HCT116 (cell line): ENCODE data around the gene FRK. TPM values are rescaled to one million over a fixed set of nuclear protein-coding genes. Genes with fewer than 3 reads are reported as not detected.

ENCODE experiments used
- ATAC-seq: fragments of 200-7000 bp; cut with Tn5 transposase; 2 replicates; pipeline ENCODE4 v1.9.1; 2020; ENCODE audit warnings: mild to moderate bottlenecking, moderate library complexity
- BruUV-seq: library from RNA; stranded (reverse); fragments of 400-500 nt; replicated peaks from 2 replicates; lab custom pipeline; 2021; lab: Mats Ljungman, UMichigan
- CTCF ChIA-PET: fragments of 300-600 bp; sonication (Branson Sonifier 250); formaldehyde crosslinking; loops from one replicate; lab custom pipeline; 2021; ENCODE audit warnings: antibody characterized with exemption; lab: Charles Lee
- POLR2A ChIA-PET: fragments of 300-600, 350-600 bp; sonication (Branson Sonifier 250); formaldehyde crosslinking; loops from one replicate; lab custom pipeline; 2021; ENCODE audit warnings: antibody characterized with exemption; lab: Charles Lee
- RAD21 ChIA-PET, 2 experiments: fragments of 300-600 bp; sonication (Branson Sonifier 250); formaldehyde crosslinking; loops; one replicate each; lab custom pipeline; 2023; ENCODE audit warnings: low total read pairs in 2 of 2; ENCODE audit not compliant: uncharacterized antibody in 2 of 2, unreplicated experiment in 2 of 2, low non-redundant PET in 1 of 2; lab: Charles Lee
- DNase-seq: peaks from one replicate; pipeline ENCODE4 v3.0.0-alpha.2; 2010; ENCODE audit warnings: low read depth, low spot score
- H2AFZ ChIP-seq: fragments of 200-600 bp; shearing (Covaris generic), sonication (generic); 2 replicates; pipeline ENCODE4 v1.6.1; 2017; ENCODE audit warnings: low read depth, mixed run types, mixed read lengths, antibody characterized with exemption, low read length; ENCODE audit not compliant: poor library complexity, severe bottlenecking
- H3K27ac ChIP-seq: 2 replicates; pipeline ENCODE4 v1.5.1; 2012; ENCODE audit warnings: low read depth, low read length
- H3K27me3 ChIP-seq: fragments of 200-600 bp; sonication (generic); 2 replicates; pipeline ENCODE4 v1.6.1; 2016; ENCODE audit warnings: mixed run types, low read length, mixed read lengths; ENCODE audit not compliant: insufficient read depth
- H3K36me3 ChIP-seq, 2 experiments: fragments of 200-500 bp in 1 of 2; fragments of 200-600 bp in 1 of 2; sonication (Bioruptor generic) in 1 of 2; sonication (generic) in 1 of 2; 2 replicates each; pipeline versions ENCODE4 v1.5.1 to v1.6.1; 2014 to 2016; ENCODE audit warnings: low read length in 2 of 2, inconsistent platforms in 1 of 2, mixed read lengths in 1 of 2, mixed run types in 1 of 2; ENCODE audit not compliant: insufficient read depth in 2 of 2, control insufficient read depth in 1 of 2
- H3K4me1 ChIP-seq, 2 experiments: fragments of 200-600 bp in 1 of 2; sonication (generic) in 1 of 2; 2 replicates each; pipeline versions ENCODE4 v1.5.1 to v1.6.1; 2012 to 2017; ENCODE audit warnings: low read length in 2 of 2, inconsistent platforms in 1 of 2, mild to moderate bottlenecking in 1 of 2, mixed read lengths in 1 of 2, mixed run types in 1 of 2, moderate library complexity in 1 of 2; ENCODE audit not compliant: insufficient read depth in 2 of 2, control insufficient read depth in 1 of 2
- H3K4me2 ChIP-seq: fragments of 200-600 bp; sonication (generic); 2 replicates; pipeline ENCODE4 v1.6.1; 2017; ENCODE audit warnings: mixed run types, low read length, mixed read lengths
- H3K4me3 ChIP-seq, 2 experiments: fragments of 200-600 bp in 1 of 2; sonication (generic) in 1 of 2; replicated peaks in 1 of 2; 2 replicates each; pipeline ENCODE4 v1.5.1; 2011 to 2016; ENCODE audit warnings: low read length in 2 of 2, control low read depth in 1 of 2, low read depth in 1 of 2, mild to moderate bottlenecking in 1 of 2, mixed read lengths in 1 of 2, mixed run types in 1 of 2
- H3K79me2 ChIP-seq: fragments of 200-600 bp; sonication (generic); 2 replicates; pipeline ENCODE4 v1.6.1; 2017; ENCODE audit warnings: mild to moderate bottlenecking, mixed run types, low read length, moderate library complexity, mixed read lengths; ENCODE audit not compliant: insufficient read depth
- H3K9ac ChIP-seq: fragments of 200-600 bp; sonication (generic); 2 replicates; pipeline ENCODE4 v1.6.1; 2016; ENCODE audit warnings: low read length, mixed read lengths
- H3K9me2 ChIP-seq: fragments of 200-600 bp; sonication (generic), shearing (Covaris generic); 2 replicates; pipeline ENCODE4 v1.6.1; 2017; ENCODE audit warnings: mixed run types, mild to moderate bottlenecking, moderate library complexity; ENCODE audit not compliant: insufficient read depth
- H3K9me3 ChIP-seq, 2 experiments: fragments of 200-500 bp in 1 of 2; fragments of 200-600 bp in 1 of 2; sonication (Bioruptor generic) in 1 of 2; sonication (generic) in 1 of 2; 2 replicates each; pipeline ENCODE4 v1.6.1; 2014 to 2017; ENCODE audit warnings: low read length in 2 of 2, mixed read lengths in 2 of 2, inconsistent platforms in 1 of 2, low read depth in 1 of 2, mild to moderate bottlenecking in 1 of 2, mixed run types in 1 of 2, moderate library complexity in 1 of 2; ENCODE audit not compliant: control insufficient read depth in 1 of 2, insufficient read depth in 1 of 2
- H4K20me1 ChIP-seq: fragments of 200-600 bp; sonication (generic), shearing (Covaris generic); 2 replicates; pipeline ENCODE4 v1.6.1; 2017; ENCODE audit warnings: mixed run types, mild to moderate bottlenecking, moderate library complexity; ENCODE audit not compliant: insufficient read depth
- ATF3 ChIP-seq: IDR thresholded peaks from 2 replicates; pipeline ENCODE4 v1.6.1; 2012
- CEBPB ChIP-seq: IDR thresholded peaks from 2 replicates; pipeline ENCODE4 v1.6.1; 2012; ENCODE audit warnings: low read depth
- EGR1 ChIP-seq: IDR thresholded peaks from 2 replicates; pipeline ENCODE4 v1.6.1; 2012; ENCODE audit warnings: low read depth
- ELF1 ChIP-seq: IDR thresholded peaks from 2 replicates; pipeline ENCODE4 v1.6.1; 2012; ENCODE audit warnings: low read depth, borderline replicate concordance
- EZH2 ChIP-seq: fragments of 200-600 bp; sonication (generic); IDR thresholded peaks from 2 replicates; pipeline ENCODE4 v1.6.1; 2017; ENCODE audit warnings: antibody characterized with exemption, mixed run types
- FOSL1 ChIP-seq: IDR thresholded peaks from 2 replicates; pipeline ENCODE4 v1.6.1; 2012; ENCODE audit warnings: low read depth
- JUND ChIP-seq: IDR thresholded peaks from 2 replicates; pipeline ENCODE4 v1.6.1; 2012
- MAX ChIP-seq: IDR thresholded peaks from 2 replicates; pipeline ENCODE4 v1.6.1; 2012
- POLR2A ChIP-seq: IDR thresholded peaks from 2 replicates; pipeline ENCODE4 v1.7.0; 2011; ENCODE audit warnings: borderline replicate concordance; ENCODE audit not compliant: insufficient read depth, insufficient read length; ENCODE audit errors: extremely low read depth
- POLR2AphosphoS5 ChIP-seq: IDR thresholded peaks from 2 replicates; pipeline ENCODE4 v1.6.1; 2011; ENCODE audit warnings: mild to moderate bottlenecking, low read depth, low read length, moderate library complexity
- RAD21 ChIP-seq: IDR thresholded peaks from 2 replicates; pipeline ENCODE4 v1.6.1; 2012; ENCODE audit warnings: low read depth, mild to moderate bottlenecking
- REST ChIP-seq: IDR thresholded peaks from 2 replicates; pipeline ENCODE4 v1.6.1; 2012; ENCODE audit warnings: low read depth
- SIN3A ChIP-seq: IDR thresholded peaks from 2 replicates; pipeline ENCODE4 v1.6.1; 2012; ENCODE audit warnings: low read depth
- SP1 ChIP-seq: IDR thresholded peaks from 2 replicates; pipeline ENCODE4 v1.6.1; 2012; ENCODE audit warnings: low read depth
- SRF ChIP-seq: IDR thresholded peaks from 2 replicates; pipeline ENCODE4 v1.6.1; 2012; ENCODE audit warnings: low read depth
- TCF7L2 ChIP-seq: IDR thresholded peaks from 2 replicates; pipeline ENCODE4 v1.7.0; 2011; ENCODE audit warnings: borderline replicate concordance, inconsistent platforms; ENCODE audit not compliant: insufficient read depth, insufficient read length; ENCODE audit errors: extremely low read depth
- YY1 ChIP-seq: IDR thresholded peaks from 2 replicates; pipeline ENCODE4 v1.6.1; 2011; ENCODE audit warnings: low read length, low read depth, moderate library complexity, mild to moderate bottlenecking; ENCODE audit not compliant: insufficient replicate concordance; ENCODE audit errors: extremely low read depth
- ZBTB33 ChIP-seq: IDR thresholded peaks from 2 replicates; pipeline ENCODE4 v1.6.1; 2011; ENCODE audit warnings: mild to moderate bottlenecking, low read length, moderate library complexity; ENCODE audit not compliant: insufficient replicate concordance; ENCODE audit errors: extremely low read depth
- ZFX ChIP-seq: fragments of 450-650 bp; IDR thresholded peaks from 2 replicates; pipeline ENCODE4 v1.6.1; 2017
- ZNF274 ChIP-seq: fragments of 200-500 bp; sonication (Bioruptor generic); IDR thresholded peaks from 2 replicates; pipeline ENCODE4 v1.6.1; 2014; ENCODE audit warnings: mild to moderate bottlenecking, low read depth, low read length, inconsistent platforms
- intact Hi-C: fragments of 100-400 bp; cut with micrococcal nuclease; formaldehyde crosslinking; loops from 2 replicates; pipeline ENCODE4 v1.10.0; 2022
- total RNA-seq: library from RNA; stranded (reverse); gene quantifications from one replicate; pipeline ENCODE4 v1.2.1, GENCODE V29; 2021; ENCODE audit not compliant: unreplicated experiment

Gene FRK
- total RNA-seq, 1 experiment from 2014 or later = 3.7 TPM

- no TSS peak for BruUV-seq
- no peak overlapping the region for H2AFZ ChIP-seq
- DNase-seq (no peak), ATAC-seq (no peak)
- ChIA-PET POLR2A (no interaction called here), RAD21 (no interaction called here), CTCF (no interaction called here)
- TF ChIP-seq ZNF274 (no peak), SIN3A (no peak), SRF (no peak), EZH2 (no peak), CEBPB (no peak), JUND (no peak), EGR1 (no peak), POLR2A (no peak), POLR2AphosphoS5 (no peak), RAD21 (no peak), MAX (no peak), REST (no peak), ELF1 (no peak), YY1 (no peak), ATF3 (no peak), FOSL1 (no peak), SP1 (no peak), ZFX (no peak), ZBTB33 (no peak), TCF7L2 (no peak)
- H3K27me3 ChIP-seq = no peaks in the 10 kb centered on the region
- no peak overlapping the region for H3K27ac ChIP-seq
- H3K9me3 ChIP-seq = no peaks in the 10 kb centered on the region
- no peak overlapping the region for H3K4me2 ChIP-seq
- H4K20me1 ChIP-seq = no peaks in the 10 kb centered on the region
- peaks cover 6 to 13% of the 10 kb centered on the region in 2 experiments; a peak in 3 of 4 replicates for H3K4me1 ChIP-seq
- H3K9ac ChIP-seq = no peak overlapping the region
- H3K4me3 ChIP-seq = no peak overlapping the region
- no peaks in the 10 kb centered on the region for H3K9me2 ChIP-seq
- intact Hi-C loops = no loop called here
- H3K79me2 ChIP-seq = peaks cover 21% of the 10 kb centered on the region
- peaks cover 3 to 7% of the 10 kb centered on the region in 2 experiments; a peak in 3 of 4 replicates for H3K36me3 ChIP-seq
Measured at GRCh38 chr6:116105247-116105646, 44.6 kb upstream of the FRK start.
